GM18519 (cell line): ENCODE data around the gene C1QTNF9B.

ENCODE experiments used
- ATAC-seq: cut with Tn5 transposase; IDR thresholded peaks from one replicate; pipeline ENCODE4 v1.9.1; 2021; ENCODE audit warnings: mild to moderate bottlenecking, moderate library complexity; ENCODE audit not compliant: unreplicated experiment, low FRiP score

C1QTNF9B gene

DNA sequence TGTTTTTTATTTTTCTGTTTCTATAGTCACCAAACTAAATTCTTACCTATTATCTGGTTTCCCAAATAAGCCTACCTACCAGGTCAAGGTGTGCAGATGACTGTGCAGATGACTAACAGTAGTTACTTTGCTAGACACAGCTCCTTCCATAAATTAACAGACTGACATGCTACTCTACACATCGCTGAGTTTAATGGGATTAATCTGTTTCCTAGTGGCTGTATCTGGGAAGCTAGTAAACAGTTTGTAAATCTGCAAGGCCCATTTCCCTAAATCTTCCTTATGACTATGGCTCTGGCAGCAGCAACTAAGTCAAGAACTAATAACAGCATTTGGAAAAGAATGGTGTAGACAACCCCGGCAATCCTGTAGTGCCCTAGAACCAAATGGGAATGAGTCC, 36.0 kb downstream of the C1QTNF9B start:
- ATAC-seq = no peak

DNA sequence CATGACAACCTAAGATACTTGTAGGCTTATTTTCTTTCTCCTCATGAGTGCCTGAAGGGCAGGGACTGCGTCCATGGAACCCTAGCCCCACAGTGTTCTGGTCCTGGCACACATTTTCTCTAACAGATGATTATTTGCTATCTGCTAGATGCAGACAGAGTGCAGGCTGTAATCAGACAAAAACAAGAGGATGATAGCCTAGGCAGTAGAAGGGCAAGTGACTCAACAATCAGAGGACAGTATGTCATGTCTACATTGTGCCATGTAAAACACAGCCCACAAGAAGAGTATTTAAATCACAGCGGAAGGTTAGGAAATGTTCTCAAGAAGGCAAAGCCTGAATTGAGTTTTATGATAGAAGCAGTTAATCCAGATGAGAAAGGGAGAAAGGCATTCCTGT, 37.4 kb downstream of the C1QTNF9B start:
- no peak for ATAC-seq

DNA sequence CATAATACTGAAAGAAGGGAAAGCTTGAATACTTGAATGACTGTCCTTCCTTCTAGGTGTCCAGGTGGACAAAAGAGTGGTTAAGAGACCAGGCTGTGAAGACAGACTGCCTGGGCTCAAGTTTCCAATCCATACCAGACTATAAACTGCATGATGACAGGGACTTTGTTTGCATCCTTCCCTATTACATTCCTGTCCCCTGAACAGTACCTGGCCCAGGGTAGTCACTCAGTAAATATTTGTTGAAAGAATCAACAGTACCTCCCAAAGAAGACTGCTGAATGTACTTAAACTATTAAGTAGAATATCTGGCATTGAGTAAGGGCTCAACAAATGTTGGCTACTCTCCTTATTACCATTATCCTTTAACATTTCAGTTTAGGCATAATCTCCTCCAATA, 37.8 kb downstream of the C1QTNF9B start:
- ATAC-seq = no peak

DNA sequence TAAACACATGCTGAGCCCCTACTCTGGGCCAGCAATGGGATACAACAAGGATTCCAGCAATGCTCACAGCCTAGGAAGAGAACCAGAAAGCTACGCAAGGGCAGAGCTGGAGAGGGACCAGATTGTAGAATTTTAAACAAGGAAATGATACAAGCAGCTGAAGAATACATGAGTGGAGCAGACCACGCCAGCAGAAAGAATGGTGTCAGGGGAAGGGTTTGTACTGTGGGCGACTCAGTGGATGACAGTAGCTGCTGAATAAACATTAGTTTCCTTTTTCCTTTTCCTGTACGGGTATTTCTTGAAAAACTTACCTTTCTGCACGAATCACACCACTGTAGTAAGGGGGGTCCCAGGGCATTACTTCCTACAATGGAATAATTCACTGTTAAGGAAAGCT, 38.8 kb downstream of the C1QTNF9B start:
- no peak for ATAC-seq

DNA sequence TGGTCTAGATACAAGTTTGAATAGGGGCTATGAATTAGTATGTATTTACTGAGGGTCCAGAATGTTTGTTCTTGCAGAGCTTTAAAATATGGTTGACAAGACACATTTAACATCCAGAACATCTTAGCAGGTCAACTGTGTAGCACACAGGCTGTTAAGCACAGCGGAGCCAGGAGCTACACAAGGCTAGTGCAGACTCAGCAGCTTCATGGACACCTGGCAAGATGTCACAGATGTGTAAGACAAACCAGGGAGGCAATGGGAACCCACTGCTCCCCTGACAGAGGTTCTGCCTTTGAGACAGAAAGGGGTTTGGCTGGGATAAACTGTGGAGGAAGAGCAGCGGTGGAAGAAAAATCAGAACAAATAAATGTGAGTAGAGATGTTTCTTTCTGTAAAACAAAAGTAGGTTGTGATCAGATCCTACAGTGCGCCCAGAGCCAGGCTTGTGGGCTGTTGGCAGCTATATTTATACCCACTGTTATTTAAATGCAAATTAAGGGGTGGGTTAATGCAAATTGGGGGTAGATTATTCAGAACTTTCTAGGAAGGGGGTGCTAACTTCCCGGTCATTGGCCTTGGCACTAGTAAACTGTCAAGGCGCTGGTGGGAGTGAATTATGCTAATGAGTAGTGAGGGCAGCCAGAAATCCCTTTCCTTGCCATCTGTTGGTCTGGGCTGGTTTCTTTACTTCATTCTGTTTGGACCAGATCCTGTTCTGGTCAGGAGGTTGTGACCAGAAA, 41.1 kb downstream of the C1QTNF9B start:
- no peak for ATAC-seq

DNA sequence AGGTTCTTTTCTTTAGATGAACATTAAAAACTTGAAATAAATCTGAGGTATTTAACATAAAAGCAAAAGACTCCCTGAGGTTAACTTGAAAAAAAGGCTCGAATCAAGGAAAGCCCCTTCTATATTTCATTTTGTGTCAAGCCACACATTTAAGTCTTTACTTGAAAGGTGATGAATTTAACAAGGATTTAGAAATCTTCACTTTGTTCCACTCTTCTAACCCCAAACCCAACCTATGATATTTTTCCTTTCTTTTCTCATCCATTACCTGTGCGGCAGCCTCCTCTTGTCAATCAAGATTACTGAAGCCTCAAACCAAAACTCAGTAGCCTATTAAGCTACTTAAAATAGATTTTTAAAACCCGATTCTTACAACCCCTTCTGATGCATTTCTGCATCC, 41.9 kb downstream of the C1QTNF9B start:
- no peak for ATAC-seq

DNA sequence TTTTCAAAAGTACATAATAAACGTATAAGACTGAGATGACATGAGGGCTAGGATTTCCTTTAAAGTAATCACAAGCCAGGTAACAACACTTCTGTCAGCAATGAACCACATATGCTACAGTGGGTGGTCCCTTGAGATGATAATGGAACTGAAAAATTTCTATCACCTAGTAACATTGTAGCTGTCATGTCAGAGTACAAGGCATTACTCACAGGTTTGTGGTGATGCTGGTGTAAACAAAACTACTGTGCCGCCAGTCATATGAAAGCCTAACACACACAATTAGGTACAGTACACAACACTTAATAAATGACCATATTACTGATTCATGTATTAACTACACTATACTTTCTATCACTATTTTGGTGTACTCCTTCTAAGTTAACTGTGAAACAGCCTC, 45.0 kb downstream of the C1QTNF9B start:
- no peak for ATAC-seq

DNA sequence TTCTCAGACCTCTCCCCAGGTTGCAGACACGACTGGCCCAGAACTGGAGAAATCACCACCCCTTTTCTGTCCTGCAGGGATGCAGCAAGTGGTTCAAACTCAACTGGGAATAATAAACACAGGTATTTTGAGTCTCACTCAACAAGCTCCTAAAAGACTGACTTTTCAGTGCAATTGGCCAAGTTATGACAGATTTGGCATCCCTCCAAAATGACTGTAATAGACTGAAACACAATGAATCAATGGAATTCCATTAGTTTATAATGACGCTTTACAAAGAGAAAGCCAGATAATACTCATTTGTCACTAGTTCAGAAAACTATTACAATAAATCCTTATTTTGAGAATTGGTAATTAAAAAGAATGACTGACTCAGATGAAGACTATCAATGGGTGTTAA, 46.2 kb downstream of the C1QTNF9B start:
- ATAC-seq = no peak

DNA sequence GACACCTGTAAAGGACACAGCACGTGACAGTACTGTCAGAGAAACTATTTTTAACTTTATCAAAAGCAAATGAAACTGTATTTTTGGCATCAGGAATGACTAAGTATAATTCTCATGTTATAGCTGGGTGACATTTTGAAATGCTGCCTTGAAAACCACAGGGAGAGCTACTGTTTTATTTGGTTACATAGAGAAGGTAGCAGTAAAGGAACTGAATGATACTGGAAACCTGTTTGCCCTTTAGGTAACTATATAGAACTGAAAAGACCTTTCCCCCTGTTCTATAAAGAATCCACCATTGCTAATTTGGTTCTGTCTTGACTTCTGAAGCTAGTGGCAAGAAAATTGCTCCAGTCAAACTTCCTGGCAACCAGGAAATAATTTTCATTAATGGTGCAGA, 47.2 kb downstream of the C1QTNF9B start:
- no peak for ATAC-seq

DNA sequence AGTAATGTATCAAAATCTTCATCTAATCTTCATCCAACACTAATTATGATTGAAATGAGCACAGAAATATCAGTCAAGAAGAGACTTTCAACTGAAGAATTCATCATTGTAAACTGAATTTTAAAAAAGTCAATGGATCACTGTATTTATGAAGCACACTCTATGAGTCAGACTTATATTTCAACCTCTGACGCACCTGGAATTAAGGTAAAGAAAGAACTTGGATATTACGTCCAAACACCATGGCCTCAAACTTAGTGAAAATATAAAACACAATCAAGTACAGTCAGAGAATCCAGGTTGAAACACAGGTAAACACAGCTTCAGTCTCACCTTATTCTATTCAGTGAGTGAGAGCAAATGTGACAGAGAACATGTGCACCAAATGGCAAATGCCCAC, 47.6 kb downstream of the C1QTNF9B start:
- ATAC-seq = no peak

DNA sequence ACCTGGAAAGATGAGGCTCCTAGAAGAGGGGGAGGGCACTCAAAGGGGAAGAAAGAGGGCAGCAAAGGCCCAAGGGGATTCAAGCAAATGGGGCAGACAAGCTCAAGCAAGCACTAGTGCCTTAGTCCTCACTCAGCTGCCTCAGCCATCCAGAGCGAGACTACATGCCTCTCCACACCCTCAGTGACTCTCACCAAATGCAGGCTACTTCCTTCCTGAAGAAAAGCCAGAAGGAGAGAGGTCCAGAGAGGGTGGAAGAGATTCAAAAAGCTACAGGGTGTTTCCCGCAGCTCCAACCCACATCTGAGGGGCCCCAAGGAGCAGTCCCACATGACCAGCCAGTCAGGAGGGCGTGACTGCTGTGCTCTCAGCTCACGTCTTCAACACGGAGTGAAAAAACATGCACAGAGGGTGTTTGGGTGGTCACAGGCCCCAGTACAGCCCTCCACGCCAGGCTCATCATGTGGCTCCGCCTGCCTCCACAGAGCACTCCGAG, 48.6 kb downstream of the C1QTNF9B start:
- ATAC-seq = no peak

DNA sequence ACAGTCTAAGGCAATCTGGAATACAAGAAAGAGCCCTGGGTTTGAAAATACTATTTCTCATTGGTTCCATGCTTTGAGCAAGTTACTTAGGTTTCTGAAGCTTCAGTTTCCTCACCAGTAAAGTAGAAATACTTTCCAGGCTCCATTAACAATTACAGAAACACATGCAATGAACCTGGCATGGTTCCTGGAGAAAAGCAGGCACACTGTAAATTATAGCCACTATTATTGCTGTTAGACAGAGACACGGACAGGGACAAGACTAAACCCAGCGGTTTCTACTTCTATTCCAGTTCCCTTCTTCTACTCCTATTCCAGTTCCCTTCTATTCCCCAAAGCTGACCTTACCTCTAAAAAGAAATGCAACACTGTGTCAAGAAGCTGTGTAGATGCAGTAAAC, 49.3 kb downstream of the C1QTNF9B start:
- no peak for ATAC-seq

DNA sequence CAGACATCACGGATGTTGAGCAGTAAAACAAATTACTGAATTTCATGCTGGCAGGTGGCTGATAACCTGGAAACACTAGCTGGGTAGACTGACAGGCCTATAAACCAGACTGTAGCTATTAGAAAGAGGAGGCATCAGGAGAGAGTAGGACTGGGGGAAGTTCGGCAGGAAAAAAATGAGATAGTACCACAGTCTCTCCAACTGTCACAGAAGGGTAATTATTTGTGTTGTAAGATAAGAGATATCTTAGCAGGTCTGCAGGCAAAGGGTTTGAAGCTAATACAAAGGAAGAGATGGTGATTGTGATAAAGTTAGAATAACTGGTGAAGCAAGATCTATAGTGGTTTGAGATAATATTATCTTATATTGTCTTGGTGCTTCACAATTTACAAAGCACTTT, 49.8 kb downstream of the C1QTNF9B start:
- ATAC-seq = no peak

DNA sequence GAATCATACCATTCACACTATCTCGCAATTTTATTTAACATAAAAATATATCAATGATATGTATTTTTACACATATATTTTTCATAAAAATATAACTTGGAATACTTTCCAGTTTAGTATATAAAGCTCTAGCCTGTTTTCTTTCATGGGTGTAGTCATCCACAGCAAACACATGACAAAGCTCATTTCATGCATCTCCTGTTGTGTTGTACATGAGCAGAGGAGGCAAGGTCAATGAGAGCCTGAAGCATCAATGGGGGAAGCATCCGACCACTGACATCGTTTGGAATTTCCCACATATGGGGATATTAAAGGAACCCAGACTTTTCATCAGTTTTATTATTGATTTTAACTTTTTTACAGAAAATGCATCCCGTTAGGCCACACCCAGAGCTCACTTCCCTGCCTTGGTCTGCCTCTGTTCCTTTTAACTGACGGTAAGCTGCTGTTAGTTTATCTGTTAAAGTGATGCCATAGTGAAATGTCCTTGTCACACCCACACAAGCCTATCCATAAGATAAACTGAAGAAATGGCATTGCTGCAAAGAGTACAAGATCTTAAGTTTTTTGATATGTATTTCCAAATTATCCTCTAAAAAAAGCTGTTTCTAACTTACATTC, 52.1 kb downstream of the C1QTNF9B start:
- no peak for ATAC-seq

DNA sequence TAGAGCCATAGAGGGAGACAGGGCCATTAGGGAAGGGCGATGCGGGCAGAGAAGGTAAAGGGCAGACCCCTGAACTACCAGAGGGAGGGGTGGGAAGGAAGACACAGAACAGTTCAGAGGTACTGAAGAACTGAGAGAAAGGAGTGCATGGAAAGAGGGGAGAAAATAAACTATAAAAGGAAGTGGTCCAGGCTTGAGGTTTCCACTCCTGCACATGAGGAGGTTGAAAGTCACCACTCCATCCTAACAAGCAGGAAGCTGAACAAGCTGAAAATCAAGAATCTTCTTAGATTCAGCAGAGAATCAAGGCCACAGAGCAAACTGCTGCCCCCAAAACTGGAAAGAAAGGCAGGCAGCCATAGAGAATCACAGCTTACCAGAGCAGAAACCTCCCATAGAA, 53.2 kb downstream of the C1QTNF9B start:
- no peak for ATAC-seq

DNA sequence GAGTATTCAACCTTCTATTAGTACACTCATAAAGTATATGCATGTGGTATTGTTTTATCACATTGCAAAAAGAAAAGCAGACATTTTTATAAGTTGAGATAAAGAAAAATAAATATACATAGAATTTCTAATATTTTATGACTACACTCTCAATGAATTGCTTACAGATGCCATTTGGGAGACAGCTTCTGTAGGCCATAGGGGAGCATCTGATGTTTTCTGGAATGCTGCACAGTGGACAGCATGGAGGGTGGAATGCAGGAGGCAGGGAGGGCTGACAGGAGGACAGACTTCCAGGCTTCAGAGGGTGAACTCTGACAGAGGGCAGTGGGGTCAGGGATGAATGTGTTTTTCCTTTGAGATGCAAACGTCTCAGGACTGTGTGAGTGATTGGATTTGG, 53.9 kb downstream of the C1QTNF9B start:
- no peak for ATAC-seq

DNA sequence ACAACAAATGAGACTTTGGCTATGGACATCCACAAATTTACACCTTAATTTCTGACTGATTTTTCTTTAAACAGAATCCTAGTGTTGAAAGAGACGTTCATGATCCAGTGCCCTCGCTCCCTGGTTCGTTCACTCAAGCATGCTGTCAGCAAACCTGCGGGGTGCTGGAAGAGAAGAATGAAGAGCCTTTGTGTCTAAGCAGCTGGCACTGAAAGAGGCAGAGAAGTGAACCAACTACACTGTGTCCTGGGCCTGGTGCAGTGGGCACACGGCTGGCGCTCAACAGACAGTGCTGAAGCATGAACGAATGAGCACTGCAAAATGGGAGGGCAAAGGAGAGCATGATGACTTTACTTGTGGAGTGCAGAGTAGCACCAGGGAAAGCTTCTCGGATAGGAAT, 54.9 kb downstream of the C1QTNF9B start:
- ATAC-seq = no peak
